ENCODE results near the gene KRTAP10-3. TPM values are rescaled to one million over a fixed set of nuclear protein-coding genes. Genes with fewer than 3 reads are reported as not detected.

KRTAP10-3 gene
- total and polyA plus RNA-seq, 2 of the 13 experiments (the other 11 are each of a cell fraction or from before 2014, with no cell fraction given), result not detected

DNA sequence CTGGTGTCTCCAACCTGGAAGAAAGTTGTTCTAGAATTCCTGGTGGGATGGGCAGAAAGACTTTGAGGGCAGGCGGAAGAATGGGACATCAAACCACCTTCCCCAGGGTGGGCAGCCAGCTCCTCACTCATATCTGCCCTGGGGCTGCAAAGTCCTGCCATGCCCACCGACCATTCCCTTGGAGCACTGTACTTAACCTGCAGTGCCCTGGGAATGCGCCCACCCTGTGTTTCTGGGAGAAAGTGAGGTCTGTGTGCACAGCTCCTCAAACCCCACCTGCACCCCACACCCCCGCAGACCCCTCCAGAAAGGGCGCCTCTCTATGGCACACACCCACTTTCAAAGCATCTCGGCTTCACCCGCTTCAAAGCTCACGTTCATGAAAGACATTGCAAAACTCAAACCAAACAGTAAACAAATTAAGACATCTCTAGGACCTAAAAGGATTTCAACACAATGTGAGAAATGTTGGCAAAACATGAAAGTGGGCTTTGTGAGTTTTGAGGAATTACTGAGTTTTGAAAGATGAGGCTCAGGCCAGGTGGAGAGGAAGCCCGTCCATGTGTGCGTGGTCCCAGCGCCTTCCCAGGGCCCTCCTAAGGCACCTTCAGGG lies 43.7 kb downstream of the KRTAP10-3 start (continued):
- TF ChIP-seq, protein P1, sequence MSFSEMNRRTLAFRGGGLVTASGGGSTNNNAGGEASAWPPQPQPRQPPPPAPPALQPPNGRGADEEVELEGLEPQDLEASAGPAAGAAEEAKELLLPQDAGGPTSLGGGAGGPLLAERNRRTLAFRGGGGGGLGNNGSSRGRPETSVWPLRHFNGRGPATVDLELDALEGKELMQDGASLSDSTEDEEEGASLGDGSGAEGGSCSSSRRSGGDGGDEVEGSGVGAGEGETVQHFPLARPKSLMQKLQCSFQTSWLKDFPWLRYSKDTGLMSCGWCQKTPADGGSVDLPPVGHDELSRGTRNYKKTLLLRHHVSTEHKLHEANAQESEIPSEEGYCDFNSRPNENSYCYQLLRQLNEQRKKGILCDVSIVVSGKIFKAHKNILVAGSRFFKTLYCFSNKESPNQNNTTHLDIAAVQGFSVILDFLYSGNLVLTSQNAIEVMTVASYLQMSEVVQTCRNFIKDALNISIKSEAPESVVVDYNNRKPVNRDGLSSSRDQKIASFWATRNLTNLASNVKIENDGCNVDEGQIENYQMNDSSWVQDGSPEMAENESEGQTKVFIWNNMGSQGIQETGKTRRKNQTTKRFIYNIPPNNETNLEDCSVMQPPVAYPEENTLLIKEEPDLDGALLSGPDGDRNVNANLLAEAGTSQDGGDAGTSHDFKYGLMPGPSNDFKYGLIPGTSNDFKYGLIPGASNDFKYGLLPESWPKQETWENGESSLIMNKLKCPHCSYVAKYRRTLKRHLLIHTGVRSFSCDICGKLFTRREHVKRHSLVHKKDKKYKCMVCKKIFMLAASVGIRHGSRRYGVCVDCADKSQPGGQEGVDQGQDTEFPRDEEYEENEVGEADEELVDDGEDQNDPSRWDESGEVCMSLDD (CRISPR knock-in tag; IDR thresholded peaks at IDR 0.05; ENCODE audit: borderline replicate concordance), result no peak
- TF ChIP-seq WIZ (CRISPR knock-in tag; IDR thresholded peaks at IDR 0.05) (no peak), BHLHE40 (IDR thresholded peaks at IDR 0.05; ENCODE audit: low read length) (peak; percentile 87), CHD2 (IDR thresholded peaks at IDR 0.05; ENCODE audit: low read depth, low read length) (no peak), ZFP36L2 (CRISPR knock-in tag; IDR thresholded peaks at IDR 0.05) (no peak), ZNF343 (CRISPR knock-in tag; IDR thresholded peaks at IDR 0.05) (no peak), BORCS8-MEF2B (CRISPR knock-in tag; IDR thresholded peaks at IDR 0.05) (no peak), RXRB (CRISPR knock-in tag; IDR thresholded peaks at IDR 0.05; ENCODE audit: borderline replicate concordance) (no peak), TOPORS (CRISPR knock-in tag; IDR thresholded peaks at IDR 0.05) (no peak), NCOA2 (CRISPR knock-in tag; IDR thresholded peaks at IDR 0.05) (peak; percentile 28; the same call in 1 of the 2 replicates), ZNF710 (CRISPR knock-in tag; IDR thresholded peaks at IDR 0.05; ENCODE audit: borderline replicate concordance) (no peak), ZNF770 (CRISPR knock-in tag; IDR thresholded peaks at IDR 0.05) (no peak), TFDP1 (CRISPR knock-in tag; IDR thresholded peaks at IDR 0.05; ENCODE audit: borderline replicate concordance) (no peak), ZMYM2 (CRISPR knock-in tag; IDR thresholded peaks at IDR 0.05) (no peak), ZNF546 (CRISPR knock-in tag; conservative IDR thresholded peaks at IDR 0.05) (no peak)
- TF ChIP-seq, protein P2, sequence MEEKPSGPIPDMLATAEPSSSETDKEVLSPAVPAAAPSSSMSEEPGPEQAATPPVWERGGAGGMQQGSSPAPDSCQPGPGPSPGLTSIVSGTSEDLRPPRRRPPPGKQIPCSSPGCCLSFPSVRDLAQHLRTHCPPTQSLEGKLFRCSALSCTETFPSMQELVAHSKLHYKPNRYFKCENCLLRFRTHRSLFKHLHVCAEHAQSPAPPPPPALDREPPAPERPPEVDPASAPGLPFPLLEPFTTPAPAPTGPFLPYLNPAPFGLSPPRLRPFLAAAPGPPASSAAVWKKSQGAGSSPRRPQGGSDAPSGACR (CRISPR knock-in tag; IDR thresholded peaks at IDR 0.05), result no peak
- TF ChIP-seq, protein P3, sequence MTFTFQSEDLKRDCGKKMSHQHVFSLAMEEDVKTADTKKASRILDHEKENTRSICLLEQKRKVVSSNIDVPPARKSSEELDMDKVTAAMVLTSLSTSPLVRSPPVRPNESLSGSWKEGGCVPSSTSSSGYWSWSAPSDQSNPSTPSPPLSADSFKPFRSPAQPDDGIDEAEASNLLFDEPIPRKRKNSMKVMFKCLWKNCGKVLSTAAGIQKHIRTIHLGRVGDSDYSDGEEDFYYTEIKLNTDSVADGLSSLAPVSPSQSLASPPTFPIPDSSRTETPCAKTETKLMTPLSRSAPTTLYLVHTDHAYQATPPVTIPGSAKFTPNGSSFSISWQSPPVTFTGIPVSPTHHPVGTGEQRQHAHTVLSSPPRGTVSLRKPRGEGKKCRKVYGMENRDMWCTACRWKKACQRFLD (CRISPR knock-in tag; IDR thresholded peaks at IDR 0.05; ENCODE audit: borderline replicate concordance), result no peak
- TF ChIP-seq, protein P4, sequence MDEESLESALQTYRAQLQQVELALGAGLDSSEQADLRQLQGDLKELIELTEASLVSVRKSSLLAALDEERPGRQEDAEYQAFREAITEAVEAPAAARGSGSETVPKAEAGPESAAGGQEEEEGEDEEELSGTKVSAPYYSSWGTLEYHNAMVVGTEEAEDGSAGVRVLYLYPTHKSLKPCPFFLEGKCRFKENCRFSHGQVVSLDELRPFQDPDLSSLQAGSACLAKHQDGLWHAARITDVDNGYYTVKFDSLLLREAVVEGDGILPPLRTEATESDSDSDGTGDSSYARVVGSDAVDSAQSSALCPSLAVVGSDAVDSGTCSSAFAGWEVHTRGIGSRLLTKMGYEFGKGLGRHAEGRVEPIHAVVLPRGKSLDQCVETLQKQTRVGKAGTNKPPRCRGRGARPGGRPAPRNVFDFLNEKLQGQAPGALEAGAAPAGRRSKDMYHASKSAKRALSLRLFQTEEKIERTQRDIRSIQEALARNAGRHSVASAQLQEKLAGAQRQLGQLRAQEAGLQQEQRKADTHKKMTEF (CRISPR knock-in tag; IDR thresholded peaks at IDR 0.05), result peak; percentile 36; the same call in 1 of the 2 replicates
